ENCODE data around the gene PLIN4.

Gene PLIN4

GRCh38 chr19:4455719-4456475, 62.4 kb downstream of the PLIN4 start:
- DNase-seq (ENCODE audit: low read depth), result no peak

- DNase-seq (ENCODE audit: low read depth), result no peak
Measured at GRCh38 chr19:4454747-4455718, 63.3 kb downstream of the PLIN4 start.

- DNase-seq (ENCODE audit: low read depth), result no peak
Measured at GRCh38 chr19:4453232-4454179, 64.8 kb downstream of the PLIN4 start.

GRCh38 chr19:4452230-4452990, 65.9 kb downstream of the PLIN4 start:
- no peak for DNase-seq (ENCODE audit: low read depth)
